ENCODE data around the gene FREM3. TPM values are rescaled to one million over a fixed set of nuclear protein-coding genes. Genes with fewer than 3 reads are reported as not detected.

FREM3 gene
- total RNA-seq, 3 donors from 2014 or later: not detected

GRCh38 chr4:143598816-143599215 lies 101.7 kb downstream of the FREM3 start:
- H3K4me3 ChIP-seq: no peak overlapping the region
- intact Hi-C loops (cut with DNase I, micrococcal nuclease): no loop called here
- DNase-seq: no peak
- H3K9me3 ChIP-seq: no peaks in the 10 kb centered on the region
- no peaks in the 10 kb centered on the region for H3K36me3 ChIP-seq (ENCODE audit: low read depth)
- TF ChIP-seq CTCF (IDR thresholded peaks at IDR 0.05): no peak
- no peak for ATAC-seq
- no peaks in the 10 kb centered on the region for H3K4me1 ChIP-seq (ENCODE audit: low read depth)

GRCh38 chr4:143597276-143597675 lies 103.2 kb downstream of the FREM3 start:
- no peak for TF ChIP-seq CTCF (IDR thresholded peaks at IDR 0.05)
- Histone ChIP-seq H3K9me3 (no peaks in the 10 kb centered on the region), H3K36me3 (ENCODE audit: low read depth) (no peaks in the 10 kb centered on the region), H3K4me3 (no peak overlapping the region), H3K4me1 (ENCODE audit: low read depth) (no peaks in the 10 kb centered on the region)
- DNase-seq (no peak), ATAC-seq (no peak)
- intact Hi-C loops (cut with DNase I, micrococcal nuclease): no loop called here

DNA sequence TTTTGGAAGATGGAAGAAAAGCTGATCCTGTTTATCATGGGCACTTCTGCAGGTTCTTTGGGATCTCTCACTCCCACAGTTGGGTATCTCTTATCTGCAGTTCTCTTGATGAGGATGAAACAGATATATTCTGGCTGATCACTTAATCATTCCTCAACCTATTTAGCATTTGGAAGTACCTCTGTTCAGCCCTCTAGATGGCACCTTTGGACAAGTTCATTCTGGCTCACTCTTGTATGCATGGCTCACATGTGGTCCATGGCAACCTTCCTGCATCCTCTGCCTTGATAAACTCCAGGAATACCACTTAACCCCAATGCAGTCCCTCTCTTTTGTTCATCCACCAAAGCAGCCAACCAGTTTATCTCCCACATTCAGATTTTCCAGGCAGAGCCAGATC lies 112.8 kb downstream of the FREM3 start:
- ATAC-seq (no peak), DNase-seq (no peak)
- Histone ChIP-seq H3K9me3 (peaks cover 2% of the 10 kb centered on the region), H3K36me3 (ENCODE audit: low read depth) (no peaks in the 10 kb centered on the region), H3K4me3 (no peak overlapping the region), H3K4me1 (ENCODE audit: low read depth) (no peaks in the 10 kb centered on the region)
- intact Hi-C loops (cut with DNase I, micrococcal nuclease): no loop called here
- TF ChIP-seq CTCF (IDR thresholded peaks at IDR 0.05): no peak

GRCh38 chr4:143586080-143586479 lies 114.4 kb downstream of the FREM3 start:
- ATAC-seq (no peak), DNase-seq (no peak)
- peaks cover 5% of the 10 kb centered on the region for H3K9me3 ChIP-seq
- no peaks in the 10 kb centered on the region for H3K36me3 ChIP-seq (ENCODE audit: low read depth)
- no peak for TF ChIP-seq CTCF (IDR thresholded peaks at IDR 0.05)
- intact Hi-C loops (cut with DNase I, micrococcal nuclease): no loop called here
- no peaks in the 10 kb centered on the region for H3K4me1 ChIP-seq (ENCODE audit: low read depth)
- H3K4me3 ChIP-seq: no peak overlapping the region

- intact Hi-C loops (cut with DNase I, micrococcal nuclease): no loop called here
- ATAC-seq: no peak
- no peak for TF ChIP-seq CTCF (IDR thresholded peaks at IDR 0.05)
Observed at GRCh38 chr4:143585548-143585947, 114.9 kb downstream of the FREM3 start.

GRCh38 chr4:143581331-143581946 lies 119.0 kb downstream of the FREM3 start:
- Histone ChIP-seq H3K4me1 (ENCODE audit: low read depth) (no peaks in the 10 kb centered on the region), H3K4me3 (no peak overlapping the region), H3K36me3 (ENCODE audit: low read depth) (no peaks in the 10 kb centered on the region), H3K9me3 (peaks cover 5% of the 10 kb centered on the region)
- no peak for TF ChIP-seq CTCF (IDR thresholded peaks at IDR 0.05)
- ATAC-seq: no peak
- DNase-seq: no peak
- intact Hi-C loops (cut with DNase I, micrococcal nuclease): no loop called here

More at GRCh38 chr4:143585548-143585947, 114.9 kb downstream of the FREM3 start:
- Histone ChIP-seq H3K9me3 (peaks cover 5% of the 10 kb centered on the region), H3K4me3 (no peak overlapping the region), H3K36me3 (ENCODE audit: low read depth) (no peaks in the 10 kb centered on the region), H3K4me1 (ENCODE audit: low read depth) (no peaks in the 10 kb centered on the region)
- no peak for DNase-seq
